ENCODE results near the gene CSMD2.
"Not testable (repeated sequence)": the region's sequence is repeated elsewhere in the genome, so short reads cannot be mapped to it uniquely, and the experiment has no call there.

The CSMD2 gene

DNA sequence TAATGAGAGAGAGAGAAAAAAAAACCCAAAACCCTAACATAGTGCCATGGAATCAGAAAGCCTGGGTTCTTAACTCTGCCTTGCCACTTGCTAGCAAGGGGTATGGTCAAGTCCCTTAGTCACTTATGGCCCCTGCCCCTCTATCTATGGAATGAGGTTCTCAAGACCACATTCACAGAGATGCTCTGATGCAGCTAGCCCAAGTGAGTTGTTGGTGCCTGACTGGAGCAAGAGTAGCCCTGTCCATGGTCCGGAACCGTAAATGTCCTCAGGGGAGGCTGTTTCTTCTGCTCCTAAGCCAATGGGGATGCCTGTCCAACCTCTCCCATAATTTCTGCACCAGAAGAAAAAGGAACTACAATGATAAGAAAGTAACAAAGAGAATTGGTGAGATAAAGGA, 56.8 kb downstream of the CSMD2 start:
- DNase-seq (ENCODE audit: low read depth), result no peak

DNA sequence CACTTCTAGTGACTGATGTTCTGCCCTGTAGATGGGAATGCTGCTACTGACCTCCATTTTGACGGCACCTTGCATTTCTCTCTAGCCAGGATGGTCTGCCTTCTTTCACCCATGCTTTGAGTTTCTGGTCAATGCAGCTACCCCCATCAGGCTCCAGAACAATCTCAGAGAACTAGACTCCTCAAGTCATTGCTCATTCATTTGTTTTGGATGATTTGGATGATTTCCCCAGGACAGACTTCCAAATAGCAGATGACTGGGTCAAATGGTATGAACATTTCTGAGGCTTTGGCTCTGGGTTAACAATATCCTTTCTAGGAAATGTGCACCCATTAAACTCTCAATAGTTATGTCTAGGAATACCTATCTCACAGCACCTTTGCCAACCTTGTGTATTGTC, 63.9 kb downstream of the CSMD2 start:
- no peak for DNase-seq (ENCODE audit: low read depth)

DNA sequence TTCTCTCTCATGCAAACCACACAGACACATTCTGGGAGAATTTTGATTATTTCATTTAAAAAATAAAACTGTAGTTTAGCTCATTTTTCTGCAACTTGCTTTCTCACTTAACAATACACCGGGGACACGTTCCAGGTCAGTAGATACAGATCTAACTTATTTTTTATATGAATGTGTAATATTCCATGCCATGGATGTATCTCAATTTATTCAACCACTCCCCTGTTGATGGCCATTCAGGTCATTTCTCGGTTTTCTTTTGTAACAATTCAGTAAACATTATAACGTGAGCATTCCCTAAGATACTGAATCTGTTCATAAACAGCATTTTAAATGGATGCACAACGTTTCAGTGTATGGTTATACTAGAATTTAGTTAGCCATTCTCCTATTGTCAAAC, 64.7 kb downstream of the CSMD2 start:
- no peak for DNase-seq (ENCODE audit: low read depth)

DNA sequence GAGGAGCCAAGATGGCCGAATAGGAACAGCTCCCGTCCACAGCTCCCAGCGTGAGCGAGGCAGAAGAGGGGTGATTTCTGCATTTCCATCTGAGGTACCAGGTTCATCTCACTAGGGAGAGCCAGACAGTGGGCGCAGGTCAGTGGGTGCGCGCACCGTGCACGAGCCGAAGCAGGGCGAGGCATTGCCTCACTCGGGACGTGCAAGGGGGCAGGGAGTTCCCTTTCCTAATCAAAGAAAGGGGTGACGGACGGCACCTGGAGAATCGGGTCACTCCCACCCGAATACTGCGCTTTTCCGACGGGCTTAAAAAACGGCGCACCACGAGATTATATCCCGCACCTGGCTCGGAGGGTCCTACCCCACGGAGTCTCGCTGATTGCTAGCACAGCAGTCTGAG, 72.6 kb downstream of the CSMD2 start:
- not testable (repeated sequence) for DNase-seq (ENCODE audit: low read depth)

DNA sequence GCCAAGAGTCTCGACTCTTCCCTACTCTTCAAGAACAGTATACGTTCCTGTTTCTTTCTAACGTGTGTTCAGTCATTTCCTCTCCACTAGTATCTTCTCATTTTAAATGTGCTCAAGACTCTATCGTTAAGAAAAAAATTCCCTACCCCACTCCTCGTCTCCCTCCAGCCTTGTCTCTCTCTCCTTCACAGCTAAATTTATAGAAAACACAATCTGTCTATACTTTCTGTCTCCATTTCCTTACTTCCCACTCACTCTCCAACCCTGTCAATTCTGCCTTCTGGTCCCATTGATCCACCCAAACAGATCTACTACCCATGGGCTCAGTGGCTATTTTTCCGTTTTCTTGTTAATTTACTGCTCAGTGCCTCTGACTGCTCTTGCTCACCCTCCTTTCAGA, 75.3 kb downstream of the CSMD2 start:
- no peak for DNase-seq (ENCODE audit: low read depth)

DNA sequence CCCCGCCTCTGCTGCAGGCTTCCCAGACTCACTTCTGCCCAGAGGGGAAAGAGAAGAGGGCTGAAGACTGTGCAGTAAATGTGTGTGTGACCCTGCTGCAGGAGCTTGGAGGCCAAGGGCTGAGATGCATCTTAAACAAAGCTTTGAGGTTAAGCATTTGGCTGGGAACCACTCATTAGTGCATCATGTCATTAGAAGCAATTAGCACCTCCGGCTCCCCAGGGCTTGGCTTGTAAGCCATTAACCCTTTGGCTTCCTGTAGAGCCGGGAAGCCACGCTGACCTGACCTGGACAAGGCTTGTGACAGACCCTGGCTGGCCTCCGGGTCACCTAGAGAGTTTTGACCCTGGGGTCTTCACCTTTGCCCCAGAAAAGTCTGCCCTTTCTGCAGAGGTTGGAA, 77.0 kb downstream of the CSMD2 start:
- DNase-seq (ENCODE audit: low read depth), result no peak

DNA sequence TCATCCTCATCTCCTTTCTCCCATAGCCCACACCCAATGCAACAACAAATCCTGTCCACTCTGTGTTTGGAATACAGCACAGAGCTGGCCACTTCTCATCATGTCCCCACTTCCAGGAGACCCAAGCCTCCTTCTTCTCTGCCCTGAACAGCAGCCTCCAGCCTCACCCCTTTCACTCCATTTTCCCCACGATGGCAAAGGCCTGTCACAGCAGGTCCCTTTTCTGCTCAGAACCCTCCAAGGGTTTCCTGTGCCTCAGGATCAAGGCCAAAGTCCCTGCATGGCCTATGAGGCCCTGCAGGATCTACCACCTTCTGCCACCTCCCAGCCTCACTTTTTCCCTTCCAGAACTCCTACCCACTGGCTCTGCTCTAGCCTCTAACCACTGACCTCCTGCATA, 78.5 kb downstream of the CSMD2 start:
- DNase-seq (ENCODE audit: low read depth), result no peak

DNA sequence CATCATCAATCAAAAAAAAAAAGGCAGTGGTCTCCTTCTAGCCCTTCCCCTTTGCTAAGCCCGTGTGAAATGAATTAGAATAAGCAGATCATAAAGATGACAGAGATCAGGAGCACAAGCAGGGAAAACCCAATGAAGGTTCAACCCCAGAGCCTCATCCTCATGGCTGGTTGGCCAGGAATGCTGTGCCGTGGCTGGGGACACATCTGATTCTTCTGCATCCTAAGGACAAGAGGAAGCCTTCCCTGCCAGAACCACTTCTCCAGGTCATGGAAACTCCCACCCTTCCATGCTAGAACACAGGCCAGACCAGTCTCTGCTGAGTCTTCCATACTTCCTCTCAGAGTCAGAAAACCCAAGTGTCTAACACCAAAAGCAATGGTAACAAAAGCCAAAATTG, 81.1 kb downstream of the CSMD2 start:
- DNase-seq (ENCODE audit: low read depth), result no peak

DNA sequence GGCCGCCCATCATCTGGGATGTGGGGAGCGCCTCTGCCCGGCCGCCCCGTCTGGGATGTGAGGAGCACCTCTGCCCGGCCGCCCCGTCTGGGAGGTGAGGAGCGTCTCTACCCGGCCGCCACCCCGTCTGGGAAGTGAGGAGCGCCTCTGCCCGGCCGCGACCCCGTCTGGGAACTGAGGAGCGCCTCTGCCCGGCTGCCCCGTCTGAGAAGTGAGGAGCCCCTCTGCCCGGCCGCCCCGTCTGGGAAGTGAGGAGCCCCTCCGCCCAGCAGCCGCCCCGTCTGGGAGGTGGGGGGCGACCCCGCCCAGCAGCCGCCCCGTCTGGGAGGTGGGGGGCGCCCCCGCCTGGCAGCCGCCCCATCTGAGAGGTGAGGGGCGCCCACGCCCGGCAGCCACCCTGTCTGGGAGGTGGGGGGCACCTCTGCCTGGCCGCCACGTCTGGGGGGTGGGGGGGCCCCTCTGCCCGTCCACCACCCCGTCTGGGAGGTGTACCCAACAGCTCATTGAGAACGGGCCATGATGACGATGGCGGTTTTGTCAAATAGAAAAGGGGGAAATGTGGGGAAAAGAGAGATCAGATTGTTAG, 82.9 kb downstream of the CSMD2 start:
- not testable (repeated sequence) for DNase-seq (ENCODE audit: low read depth)

DNA sequence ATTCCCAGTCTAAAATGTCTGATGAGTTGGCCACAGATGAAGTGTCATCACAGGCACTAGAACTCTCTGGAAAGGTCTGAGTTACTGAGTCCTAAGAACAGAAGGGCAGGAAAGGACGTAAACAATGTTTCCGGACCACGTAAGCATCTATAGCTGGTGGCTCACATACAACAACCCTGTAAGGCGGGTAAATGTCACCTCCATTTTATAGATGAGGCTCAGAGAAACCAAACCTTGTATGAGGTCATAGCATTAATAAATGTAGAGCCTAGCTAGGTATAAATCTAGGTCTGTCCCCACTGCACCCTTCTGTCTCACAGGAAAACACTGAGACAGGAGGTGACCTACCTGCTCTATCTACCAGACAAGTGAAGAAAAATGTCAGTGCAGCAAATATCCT, 86.6 kb downstream of the CSMD2 start:
- DNase-seq (ENCODE audit: low read depth), result no peak

DNA sequence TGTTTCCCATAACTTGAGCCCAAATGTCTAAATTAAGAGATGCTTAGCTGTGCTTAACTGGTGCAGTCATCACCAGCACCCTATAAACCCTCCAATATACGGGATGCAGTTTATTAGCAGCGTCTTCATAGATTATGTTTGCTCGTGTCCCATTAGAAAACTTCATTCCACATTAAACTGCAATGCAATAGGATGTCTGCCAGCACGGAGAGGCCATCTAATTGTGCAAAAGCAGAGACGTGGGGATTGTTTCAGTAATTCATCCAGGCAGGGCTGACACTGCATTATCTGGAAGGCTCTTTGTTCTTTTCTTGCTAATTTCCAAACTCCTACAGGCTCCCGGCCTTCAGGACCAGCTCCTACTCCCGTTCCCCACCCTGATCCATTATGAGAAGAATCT, 89.5 kb downstream of the CSMD2 start:
- no peak for DNase-seq (ENCODE audit: low read depth)

DNA sequence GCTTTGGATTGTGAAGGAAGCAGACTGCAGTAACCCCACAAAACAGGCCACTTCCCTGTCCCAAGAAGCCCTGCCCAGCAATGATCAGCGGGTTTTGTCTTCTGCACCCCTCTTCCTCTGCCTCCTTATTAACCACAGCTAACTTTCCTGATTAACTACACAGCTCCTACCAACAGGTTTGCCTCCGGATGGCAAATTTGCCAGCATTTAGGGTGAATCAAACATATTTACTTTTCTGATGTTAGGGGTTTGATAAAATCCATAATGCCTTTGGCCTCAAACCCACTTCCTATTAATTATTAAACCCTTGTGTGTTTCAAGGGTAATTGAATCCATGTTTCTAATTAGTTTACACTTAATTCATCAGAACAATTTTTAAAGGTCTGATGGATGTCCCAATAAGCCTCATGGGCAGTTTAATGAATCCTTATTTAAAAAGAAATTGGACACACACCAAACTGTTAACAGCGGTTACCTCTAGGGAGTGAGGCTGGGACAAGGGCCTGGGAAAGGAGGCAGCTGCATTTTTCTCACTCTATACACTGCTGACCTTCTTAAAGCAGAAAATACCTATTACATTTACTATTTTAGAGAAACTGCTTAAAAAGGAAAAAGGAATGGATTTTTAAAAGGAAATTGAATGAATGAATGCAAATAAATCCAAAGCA, 91.9 kb downstream of the CSMD2 start:
- DNase-seq (ENCODE audit: low read depth), result no peak

DNA sequence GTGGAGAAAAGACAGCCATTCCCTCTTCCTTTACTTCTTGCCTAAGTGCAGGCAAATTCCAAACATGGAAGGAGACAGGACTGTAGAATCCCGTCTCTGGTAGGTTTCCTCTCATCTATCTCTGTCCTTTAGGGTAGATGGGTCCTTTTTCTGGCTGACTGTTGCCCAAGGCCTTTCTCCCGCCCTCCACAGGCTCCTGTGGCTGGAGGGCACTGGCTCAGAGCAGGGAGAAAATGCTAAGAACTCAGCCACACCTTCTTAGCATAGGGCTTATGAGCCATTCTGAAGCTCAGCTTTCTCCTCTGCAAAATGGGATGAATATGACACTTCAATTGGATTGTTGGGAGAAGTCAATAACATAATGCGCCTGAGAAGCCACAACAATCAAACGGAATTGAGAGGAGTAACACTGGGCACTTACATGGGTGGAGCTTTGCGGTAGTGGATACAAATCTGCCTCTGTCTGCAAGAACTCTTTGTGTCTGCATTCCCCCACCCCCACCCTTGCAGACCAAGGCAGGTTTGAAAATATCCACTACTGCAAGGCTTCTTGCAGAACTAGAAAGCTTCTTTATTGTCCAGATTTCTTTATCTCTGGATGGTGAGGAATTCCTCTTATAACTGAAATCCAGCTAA, 94.7 kb downstream of the CSMD2 start:
- DNase-seq (ENCODE audit: low read depth), result no peak

DNA sequence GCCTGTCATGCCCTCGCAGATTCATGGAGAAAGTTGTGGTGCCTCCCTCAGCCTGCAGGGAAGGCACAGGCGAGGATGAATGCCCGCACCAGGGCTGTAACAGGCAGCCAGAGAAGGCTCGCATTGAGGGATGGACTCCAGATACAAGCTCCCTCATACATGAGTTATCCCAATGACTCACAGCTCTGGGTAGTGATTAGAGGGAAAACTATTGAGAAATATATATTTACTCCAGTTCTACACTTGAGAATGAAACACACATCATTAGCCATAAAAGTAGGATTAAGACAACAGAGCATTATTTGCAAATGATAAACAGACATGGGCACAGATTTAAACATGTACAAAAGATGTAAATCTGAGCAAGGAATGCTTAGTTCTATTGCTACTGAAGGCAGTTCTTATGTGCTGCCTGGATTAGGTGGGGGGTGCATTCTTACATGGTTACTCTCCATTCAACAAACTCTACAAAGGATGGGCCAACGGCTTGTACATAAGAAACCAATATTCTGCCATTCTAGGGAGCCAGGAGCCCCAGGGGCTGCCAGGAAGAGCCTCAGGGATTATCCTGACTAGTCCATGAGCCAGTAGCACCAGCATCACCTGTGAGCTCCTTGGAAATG, 97.9 kb downstream of the CSMD2 start:
- DNase-seq (ENCODE audit: low read depth), result no peak

DNA sequence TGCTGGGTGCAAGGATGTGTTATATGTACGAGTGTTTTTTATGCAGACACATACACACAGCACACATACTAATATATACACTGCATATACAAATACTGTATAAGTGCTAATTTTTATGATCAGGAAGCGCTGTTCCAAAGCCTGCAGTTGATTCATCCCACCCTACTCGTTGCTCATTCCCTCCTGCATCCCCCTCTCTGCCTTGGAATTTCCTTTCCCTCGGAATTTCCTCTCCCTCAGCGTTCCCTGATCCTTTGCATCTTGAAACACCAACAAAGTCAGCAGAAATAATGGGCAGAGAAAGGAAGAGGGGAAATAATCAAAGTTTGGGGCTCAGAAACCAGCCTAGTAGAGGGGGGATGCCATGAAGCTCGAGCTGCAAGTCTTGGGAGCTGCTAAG, 98.9 kb downstream of the CSMD2 start:
- no peak for DNase-seq (ENCODE audit: low read depth)

DNA sequence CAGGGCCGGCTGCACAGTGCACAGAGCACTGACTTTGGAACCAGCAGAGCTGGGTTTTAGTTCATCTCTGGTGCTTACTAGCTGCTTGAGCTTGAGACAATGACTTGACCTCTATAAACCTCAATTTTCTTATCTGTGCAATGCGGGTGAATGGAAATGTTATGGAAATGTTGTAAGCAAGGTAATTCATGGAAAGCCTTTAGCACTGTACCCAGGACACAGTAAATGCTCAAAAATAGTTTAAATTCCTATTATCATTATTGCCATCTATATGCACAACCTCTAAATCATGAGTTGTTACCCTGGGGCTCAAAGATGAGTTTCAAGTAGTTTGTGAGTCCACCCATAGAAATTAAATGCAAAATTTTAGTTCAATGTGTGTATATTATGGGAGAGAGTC, 99.5 kb downstream of the CSMD2 start:
- DNase-seq (ENCODE audit: low read depth), result no peak

DNA sequence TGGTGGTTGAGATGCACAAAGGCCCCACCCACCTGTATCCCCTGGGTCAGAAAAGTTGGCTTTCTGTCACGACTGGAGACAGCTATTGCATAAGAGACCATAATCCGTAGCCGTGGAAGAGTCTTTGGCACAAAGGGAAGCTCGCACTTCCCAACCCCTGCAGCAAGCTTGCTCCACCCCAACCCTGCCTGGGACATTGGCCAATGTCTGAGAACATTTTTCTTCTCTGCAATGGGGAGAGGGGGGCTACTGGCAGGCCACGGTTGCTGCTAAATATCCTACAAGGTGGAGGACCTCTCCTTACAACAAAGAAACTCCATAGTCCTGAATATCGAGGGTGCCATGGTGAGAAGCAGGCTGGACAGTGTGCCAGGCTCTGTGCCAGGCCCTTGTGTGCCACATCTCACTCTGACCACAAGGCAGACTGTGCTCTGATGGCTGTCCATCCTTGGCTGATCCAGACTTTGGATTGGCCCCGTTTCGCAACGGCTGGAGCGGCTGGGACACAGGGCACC, 104.1 kb downstream of the CSMD2 start:
- no peak for DNase-seq (ENCODE audit: low read depth)

DNA sequence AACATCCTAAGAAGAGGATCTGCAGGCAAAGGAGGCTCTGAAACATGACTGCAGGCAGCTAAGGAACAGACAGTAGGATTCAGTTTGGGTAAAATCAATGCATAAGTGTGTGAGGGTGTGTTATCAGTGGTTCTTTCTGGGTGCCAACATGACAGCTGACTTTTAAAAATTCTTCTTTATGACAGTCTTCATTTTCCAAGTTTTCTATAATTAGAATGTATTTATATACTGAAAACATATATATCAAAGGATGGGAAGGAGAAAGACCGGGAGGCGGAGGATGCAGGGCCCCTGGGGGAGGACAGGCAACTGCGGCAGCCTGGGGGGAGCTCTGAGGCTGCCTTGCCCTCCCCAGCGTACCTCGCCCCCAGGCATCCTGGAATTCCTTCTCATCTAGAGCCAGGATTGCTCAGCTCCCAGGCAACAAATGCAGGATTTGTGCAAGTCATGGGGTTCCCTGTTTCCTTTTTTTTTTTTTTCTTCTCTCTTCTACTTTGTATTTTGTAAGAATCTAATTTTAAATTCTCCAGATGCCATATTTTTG, 104.8 kb downstream of the CSMD2 start:
- DNase-seq (ENCODE audit: low read depth), result no peak

DNA sequence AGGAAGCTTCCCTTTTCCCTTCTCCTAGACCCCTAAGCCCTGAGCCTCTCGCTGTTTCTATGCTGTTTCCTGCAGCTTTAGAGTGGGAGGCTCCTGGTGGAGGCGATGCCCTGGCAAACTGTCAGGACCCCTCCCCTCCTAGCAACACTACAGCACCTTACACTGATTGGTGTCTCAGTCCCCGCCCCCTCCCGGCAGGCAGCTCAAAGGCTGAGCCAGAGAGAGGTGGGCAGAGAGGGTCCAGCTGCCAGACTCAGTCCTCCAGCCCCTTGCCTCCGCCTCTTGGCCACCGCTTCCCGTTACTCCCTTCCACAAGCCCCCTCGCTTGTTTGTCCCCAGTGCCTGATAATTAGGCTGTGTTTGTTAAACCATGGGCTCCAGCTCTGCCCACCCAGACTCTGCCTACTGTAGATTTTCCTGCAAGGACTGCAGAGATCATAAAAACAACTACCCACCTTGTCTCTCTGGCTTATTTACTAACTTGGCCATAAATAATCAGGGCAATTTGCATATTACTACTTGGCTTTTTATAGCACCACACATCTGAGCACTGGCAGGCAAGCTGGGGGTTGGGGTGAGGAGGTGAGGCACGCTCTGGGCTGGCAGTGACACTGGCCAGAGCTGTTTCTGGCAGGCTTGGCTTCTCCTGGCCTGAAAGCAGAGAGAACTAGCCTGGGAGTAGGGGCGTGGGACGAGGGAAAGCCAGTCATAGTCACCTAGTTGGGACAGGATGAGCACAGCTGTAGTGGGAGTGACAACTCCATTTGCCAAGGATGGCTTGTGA, 107.5 kb downstream of the CSMD2 start:
- DNase-seq (ENCODE audit: low read depth), result no peak

DNA sequence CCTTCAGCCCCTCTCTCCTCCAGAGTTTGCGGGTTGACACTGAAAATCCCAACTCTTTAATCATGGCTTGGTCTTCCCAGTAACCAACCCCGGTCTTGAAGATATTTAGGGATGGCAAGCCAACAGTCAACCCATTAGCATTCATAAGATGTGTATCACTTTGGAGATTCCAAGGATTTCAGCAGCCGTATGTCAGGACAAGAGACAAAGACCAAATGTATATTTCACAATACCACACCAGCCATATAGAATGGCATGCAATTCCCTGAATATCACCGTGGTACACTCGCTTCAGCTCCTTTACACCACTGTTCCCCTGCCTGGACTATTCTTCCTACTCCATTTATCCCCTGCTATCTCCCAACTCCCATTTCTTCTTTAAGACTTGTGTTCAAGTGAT, 109.2 kb downstream of the CSMD2 start:
- no peak for DNase-seq (ENCODE audit: low read depth)

DNA sequence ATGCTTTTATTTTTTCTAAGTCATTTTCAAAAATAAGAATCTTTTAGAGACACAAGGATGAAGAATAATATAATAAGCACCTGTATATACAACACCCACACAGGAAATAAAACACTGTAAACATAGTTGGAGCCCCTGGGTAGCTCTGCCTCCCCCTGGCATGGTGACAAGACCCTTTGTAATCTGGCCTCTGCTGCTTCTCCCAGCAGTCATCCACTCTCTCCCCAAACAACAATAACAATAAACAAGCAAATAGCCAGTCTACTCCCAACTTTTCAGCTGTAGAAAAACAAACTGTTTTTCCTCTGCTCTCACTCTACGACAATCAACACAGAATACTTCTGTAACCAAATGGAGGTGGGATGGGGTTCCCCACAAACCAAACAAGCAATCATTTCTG, 110.1 kb downstream of the CSMD2 start:
- DNase-seq (ENCODE audit: low read depth), result no peak

DNA sequence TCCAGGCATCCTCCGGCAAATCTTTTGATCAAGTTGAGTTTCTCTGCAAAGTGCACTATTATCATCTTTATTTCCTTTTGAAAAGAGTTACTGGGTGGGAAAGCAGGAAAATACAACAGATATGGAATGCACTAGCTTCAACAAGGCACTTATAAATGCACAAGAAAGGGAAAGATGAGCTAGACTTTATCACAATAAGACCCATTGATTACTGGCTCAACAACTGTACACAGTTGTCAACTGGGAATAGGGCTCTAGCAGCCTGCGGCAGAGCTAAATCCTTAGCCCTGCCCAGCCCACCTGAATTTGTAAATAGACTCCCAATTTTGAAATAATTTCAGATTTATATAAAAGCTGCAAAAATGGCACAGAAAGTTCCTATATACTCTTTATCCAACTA, 111.4 kb downstream of the CSMD2 start:
- no peak for DNase-seq (ENCODE audit: low read depth)
